SW 1271 (cell line): ENCODE measurements around the gene IKZF3.
"Not testable (repeated sequence)": the region's sequence is repeated elsewhere in the genome, so short reads cannot be mapped to it uniquely, and the experiment has no call there.

Experiments
- DNase-seq, 2 experiments: peaks; one replicate each; lab custom pipeline; 2025; lab: John Stamatoyannopoulos, UW

The IKZF3 gene

DNA sequence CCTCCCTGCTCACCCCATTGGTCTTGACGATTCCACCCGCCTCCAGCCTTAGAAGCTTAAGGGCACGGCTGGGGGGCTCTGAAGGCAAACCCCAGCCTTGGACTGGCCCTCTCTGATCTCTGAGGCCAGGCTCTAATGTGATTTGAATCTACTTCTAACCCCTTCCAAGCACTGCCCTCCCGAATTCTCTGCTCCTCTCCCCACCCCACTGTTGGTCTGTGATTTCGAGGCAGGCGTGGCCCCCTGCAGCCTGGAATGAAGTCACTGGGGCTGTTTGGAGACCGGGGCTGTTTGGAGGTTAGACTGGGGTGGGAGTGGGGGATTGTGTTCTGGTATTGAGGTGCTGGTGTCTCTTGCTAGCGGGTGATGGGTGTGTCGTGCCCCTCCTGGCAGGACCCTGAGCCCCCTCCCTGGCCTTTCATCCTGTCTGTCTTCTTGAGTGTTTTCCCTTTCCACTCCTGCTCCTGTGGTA lies 124.2 kb downstream of the IKZF3 start:
- DNase-seq, result no peak

GRCh38 chr17:39738983-39739884 lies 124.9 kb downstream of the IKZF3 start:
- DNase-seq, result no peak

DNA sequence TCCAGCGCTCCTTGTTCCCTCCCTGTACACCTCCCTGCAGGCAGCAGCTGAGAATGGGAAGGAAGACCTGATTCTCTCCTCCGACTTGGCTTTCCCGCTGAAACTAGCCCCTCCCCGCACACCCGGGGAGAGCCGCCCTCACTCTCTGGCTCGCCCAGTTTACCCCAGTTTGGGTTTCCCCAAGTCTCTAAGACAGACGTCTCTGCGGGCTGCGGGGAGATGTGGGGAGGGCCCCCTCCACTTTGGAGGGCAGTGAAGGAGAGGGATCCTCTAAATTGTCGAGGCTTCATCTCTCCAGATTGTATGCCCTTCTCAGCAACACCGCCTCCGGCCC lies 125.6 kb downstream of the IKZF3 start:
- DNase-seq, result no peak

DNA sequence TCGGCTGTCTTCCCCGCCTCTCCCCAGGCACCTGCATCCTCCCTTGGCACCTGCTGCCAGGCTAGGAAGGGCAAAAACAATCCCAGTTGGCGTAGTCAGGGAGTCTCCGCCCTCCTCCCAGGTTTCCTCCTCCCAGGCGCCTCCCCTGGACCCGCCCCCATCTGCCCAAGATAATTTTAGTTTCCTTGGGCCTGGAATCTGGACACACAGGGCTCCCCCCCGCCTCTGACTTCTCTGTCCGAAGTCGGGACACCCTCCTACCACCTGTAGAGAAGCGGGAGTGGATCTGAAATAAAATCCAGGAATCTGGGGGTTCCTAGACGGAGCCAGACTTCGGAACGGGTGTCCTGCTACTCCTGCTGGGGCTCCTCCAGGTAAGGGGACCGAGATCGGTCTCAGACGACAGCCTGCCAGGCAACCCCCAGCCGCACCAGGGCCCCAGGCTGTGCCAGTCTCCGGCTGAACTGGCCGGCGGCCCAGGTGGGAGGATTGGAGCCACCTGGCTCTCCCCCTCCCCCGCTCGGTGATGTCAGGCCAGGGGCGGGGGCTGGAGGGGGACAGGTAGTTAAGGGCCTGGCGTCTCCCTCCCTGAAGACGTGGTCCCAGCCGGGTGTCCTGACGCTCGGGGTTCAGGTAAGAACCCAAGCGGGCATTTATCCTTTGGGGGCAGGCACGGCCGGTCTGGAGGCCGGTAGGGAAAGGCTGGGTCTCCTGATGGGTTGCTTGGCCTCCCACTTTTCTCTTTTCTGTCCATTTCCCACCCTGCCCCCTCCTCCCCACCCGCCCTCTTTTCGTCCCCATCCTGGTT lies 126.1 kb downstream of the IKZF3 start, which contains the start of gene GRB7:
TSS of gene GRB7 (plus strand) at position 179 of the 808 bp plus-strand sequence. CDS start 4,364 bp downstream, outside the sequence.
- no peak for DNase-seq

DNA sequence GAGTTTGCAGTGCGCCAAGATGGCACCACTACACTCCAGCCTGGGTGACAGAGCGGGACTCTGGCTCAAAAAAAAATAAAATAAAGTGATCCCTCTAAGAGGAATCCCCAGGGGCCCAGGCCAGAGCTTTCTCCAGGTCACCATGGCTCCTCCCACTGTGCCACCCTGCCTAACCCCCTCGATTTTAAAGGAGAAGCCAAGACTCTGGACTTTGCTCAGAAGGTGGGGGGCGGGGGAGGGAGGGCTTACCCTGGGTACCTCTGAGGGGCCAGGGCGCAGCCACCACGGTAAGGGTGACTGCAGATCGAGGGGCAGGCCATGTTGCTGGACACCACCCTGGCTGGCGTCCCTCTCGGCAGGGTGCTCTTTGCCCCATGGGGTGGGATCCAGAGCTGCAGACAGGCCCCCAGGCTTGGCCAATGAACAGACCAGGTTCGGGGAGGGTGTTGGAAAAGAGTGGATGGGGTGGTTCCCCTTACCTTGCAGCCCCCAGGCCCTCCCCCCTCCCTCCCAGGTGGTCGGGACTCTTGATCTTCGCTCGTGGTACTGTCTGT lies 126.8 kb downstream of the IKZF3 start:
- no peak for DNase-seq

DNA sequence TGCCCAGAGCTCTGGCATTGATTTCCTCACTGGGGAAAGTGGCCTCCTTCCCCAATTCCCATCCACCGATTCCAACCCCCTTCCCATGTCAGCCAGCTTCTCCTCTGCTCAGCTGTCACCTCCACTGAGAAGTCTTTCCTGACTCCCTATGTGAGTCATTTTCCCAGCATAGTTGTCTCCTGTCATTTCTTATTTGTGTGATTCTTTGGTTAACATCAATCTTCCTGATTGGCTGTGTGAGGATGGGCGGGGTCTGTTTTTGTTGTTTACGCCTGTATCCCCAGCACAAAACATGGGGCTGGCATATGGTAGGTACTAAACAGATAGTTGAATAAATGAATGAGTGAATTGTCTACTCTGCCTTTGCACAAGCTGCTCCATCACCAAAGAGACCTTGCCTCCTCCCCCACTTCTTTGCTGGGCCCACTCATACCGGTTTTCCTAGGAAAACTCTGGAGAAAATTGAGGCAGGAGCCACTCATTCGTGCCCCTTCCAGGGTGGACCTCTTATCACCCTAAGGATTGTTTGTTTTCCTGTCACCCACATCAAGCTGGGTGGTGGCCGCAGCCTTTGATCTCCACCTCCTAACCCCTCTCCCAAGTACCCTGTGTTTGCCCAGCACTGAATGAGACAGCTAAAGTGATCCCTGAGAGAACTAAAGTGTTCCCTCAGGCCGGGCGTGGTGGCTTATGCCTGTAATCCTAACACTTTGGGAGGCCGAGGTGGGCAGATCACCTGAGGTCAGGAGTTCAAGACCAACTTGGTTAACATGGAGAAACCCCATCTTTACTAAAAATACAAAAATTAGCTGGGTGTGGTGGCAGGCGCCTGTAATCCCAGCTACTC lies 127.6 kb downstream of the IKZF3 start:
- DNase-seq, result peak in 1 of 2 experiments; percentile 35

- DNase-seq, result no peak
Measured at GRCh38 chr17:39735882-39736281, 128.2 kb downstream of the IKZF3 start.

GRCh38 chr17:39732586-39732985 lies 131.5 kb downstream of the IKZF3 start:
- no peak for DNase-seq

DNA sequence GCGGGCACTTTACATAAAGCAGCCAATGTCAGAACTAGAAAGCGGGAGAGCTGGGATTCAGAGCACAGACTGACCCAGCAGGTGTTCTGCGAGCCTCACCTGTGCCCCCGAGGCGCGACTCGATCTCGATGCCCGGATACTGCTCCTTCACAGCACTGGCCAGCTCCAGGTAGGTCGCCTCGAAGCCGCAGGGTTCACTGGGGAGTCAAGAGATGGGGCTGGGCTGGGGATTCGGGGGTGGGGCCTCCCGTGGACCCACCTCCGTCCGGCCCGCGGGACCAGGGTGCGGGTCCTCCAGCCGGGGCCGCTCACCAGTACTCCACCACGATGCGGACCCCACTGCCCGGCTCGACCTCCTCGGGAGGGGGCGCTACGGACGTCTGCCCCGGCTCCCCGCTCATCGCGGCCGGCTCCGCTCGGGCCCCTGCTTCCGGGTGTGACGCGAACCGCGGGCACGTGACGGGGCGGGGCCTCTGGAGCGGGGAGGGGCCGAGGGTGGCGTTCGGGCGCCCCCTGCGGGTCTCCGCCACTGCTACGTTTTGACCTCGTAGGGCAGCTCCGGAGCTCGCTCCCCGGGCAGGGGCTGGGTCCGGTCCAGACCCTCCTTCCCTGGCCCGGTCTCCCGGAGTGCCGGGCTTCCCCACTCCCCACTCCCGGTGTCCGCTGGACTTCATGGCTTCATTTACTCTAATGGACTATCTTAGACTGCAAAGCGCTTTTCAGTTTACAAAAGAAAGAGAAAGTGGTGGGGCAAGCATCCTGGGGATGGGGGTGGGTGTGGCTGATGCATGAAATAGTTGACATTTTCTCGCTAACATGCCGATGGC lies 133.8 kb downstream of the IKZF3 start, which contains the start of gene MIEN1:
TSS of gene MIEN1 (minus strand) at position 438 of the 827 bp plus-strand sequence. CDS start at position 401, 37 bp downstream.
- peak; percentile 69 to 71 for DNase-seq

DNA sequence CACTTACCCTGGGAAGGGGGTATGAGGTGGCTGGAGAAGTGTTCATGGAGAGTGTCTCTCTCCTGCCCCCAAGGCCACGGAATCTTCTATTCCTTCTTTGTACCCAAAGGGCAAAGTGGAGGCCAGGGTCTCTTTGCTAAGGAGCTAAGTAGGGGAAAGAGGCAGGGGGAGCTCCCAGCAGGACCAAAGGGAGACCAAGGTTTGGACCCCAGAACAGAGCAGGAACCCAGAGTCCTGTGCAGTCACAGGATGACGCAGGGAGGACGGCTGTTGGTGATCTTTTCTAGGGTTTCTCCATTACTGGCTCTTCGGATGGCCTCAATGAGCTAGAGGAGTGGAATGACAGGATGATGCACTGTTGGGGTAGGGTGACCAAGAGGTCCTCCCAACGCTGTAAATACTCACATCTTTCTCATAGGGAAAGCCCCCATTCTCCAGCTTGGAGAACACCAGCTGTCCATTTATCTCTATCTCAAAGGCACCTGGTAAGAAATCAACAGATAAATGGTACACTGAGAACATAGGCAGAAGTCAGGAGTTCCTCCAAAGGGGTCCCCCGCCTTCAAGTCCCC lies 134.7 kb downstream of the IKZF3 start:
- DNase-seq, result no peak

DNA sequence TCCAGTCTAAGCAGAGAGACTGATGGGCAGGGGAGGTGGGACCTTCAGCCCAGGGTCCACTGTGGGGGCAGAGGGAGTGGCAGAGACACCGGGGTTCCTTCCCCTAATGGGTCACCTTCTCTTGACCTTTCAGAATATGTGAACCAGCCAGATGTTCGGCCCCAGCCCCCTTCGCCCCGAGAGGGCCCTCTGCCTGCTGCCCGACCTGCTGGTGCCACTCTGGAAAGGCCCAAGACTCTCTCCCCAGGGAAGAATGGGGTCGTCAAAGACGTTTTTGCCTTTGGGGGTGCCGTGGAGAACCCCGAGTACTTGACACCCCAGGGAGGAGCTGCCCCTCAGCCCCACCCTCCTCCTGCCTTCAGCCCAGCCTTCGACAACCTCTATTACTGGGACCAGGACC lies 136.6 kb downstream of the IKZF3 start:
- DNase-seq, result no peak

DNA sequence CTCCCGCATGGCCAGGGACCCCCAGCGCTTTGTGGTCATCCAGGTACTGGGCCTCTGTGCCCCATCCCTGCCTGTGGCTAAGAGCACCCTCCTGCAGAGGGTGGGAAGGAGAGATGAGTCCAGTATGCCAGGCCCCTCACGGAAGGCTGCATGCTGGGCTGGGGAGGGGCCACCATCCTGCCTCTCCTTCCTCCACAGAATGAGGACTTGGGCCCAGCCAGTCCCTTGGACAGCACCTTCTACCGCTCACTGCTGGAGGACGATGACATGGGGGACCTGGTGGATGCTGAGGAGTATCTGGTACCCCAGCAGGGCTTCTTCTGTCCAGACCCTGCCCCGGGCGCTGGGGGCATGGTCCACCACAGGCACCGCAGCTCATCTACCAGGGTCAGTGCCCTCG lies 137.5 kb downstream of the IKZF3 start:
- DNase-seq, result no peak

DNA sequence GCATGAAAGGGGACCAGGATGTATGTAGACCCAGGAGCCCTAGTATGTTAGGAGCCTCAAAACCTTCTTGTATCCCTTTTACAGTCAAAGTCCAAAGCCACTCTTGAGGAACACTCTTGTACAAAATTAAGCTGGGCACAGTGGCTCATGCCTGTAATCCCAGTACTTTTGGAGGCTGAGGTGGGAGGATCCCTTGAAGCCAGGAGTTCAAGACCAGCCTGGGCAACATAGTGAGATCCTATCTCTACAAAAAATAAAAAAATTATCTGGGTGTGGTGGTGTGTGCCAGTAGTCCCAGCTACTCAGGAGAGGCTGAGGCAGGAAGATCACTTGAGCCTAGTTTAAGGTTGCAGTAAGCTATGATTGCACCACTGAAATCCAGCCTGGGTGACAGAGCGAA lies 138.2 kb downstream of the IKZF3 start:
- DNase-seq, result not testable (repeated sequence)

DNA sequence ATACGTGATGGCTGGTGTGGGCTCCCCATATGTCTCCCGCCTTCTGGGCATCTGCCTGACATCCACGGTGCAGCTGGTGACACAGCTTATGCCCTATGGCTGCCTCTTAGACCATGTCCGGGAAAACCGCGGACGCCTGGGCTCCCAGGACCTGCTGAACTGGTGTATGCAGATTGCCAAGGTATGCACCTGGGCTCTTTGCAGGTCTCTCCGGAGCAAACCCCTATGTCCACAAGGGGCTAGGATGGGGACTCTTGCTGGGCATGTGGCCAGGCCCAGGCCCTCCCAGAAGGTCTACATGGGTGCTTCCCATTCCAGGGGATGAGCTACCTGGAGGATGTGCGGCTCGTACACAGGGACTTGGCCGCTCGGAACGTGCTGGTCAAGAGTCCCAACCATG lies 139.4 kb downstream of the IKZF3 start:
- DNase-seq, result no peak

- no peak for DNase-seq
Measured at GRCh38 chr17:39722965-39723848, 140.9 kb downstream of the IKZF3 start.

DNA sequence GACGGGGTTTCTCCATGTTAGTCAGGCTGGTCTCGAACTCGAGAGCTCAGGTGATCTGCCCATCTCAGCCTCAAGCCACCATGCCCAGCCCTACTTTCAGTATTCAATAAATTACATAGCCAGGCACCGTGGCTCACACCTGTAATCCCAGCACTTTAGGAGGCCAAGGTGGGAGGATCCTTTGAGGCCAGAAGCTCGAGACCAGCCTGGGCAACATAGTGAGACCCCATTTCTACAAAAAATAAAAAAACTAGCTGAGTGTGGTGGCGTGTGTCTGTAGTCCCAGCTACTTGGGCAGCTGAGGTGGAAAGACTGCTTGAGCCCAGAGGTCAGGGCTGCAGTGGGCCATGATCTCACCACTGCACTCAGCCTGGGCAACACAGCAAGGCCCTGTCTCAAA lies 142.0 kb downstream of the IKZF3 start:
- no peak for DNase-seq

GRCh38 chr17:39719563-39720355 lies 144.4 kb downstream of the IKZF3 start:
- DNase-seq, result no peak

DNA sequence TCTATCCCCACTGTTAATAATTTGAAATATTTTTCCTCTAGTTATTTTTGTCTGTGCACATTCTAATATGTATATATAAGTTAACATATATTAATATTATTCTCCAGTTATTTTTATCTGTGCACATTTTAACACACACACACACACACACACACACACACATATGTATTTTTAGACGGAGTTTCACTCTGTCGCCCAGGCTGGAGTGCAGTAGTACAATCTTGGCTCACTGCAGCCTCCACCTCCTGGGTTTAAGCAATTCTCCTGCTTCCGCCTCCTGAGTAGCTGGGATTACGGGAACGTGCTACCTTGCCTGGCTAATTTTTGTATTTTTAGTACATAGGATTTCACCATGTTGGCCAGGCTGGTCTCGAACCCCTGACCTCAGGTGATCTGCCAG lies 146.5 kb downstream of the IKZF3 start:
- DNase-seq, result no peak
